ENCODE measurements around the gene MRPL27.

MRPL27 gene

GRCh38 chr17:50359005-50359699 lies 13.8 kb downstream of the MRPL27 start:
- Histone ChIP-seq H3K9me3 (ENCODE audit: insufficient read depth, low read length) (no peaks in the 10 kb centered on the region), H3K36me3 (replicated peaks; ENCODE audit: low read depth, low read length) (peaks cover 25% of the 10 kb centered on the region), H3K79me2 (ENCODE audit: low read length) (no peaks in the 10 kb centered on the region), H3K27ac (ENCODE audit: low read length) (no peak overlapping the region), H3K4me3 (ENCODE audit: low read length) (no peak overlapping the region), H3K27me3 (ENCODE audit: low read depth, low read length) (no peaks in the 10 kb centered on the region), H4K20me1 (ENCODE audit: insufficient read depth, low read length) (no peaks in the 10 kb centered on the region; the same call in 1 of the 2 replicates), H3K9ac (ENCODE audit: low read length) (no peak overlapping the region), H3K4me2 (ENCODE audit: low read length) (no peak overlapping the region), H3K4me1 (ENCODE audit: low read length) (peaks cover 3% of the 10 kb centered on the region; the same call in 1 of the 2 replicates), H2AFZ (ENCODE audit: low read depth, low read length) (no peak overlapping the region)
- no peak for TF ChIP-seq EZH2phosphoT487 (IDR thresholded peaks at IDR 0.05; ENCODE audit: low read depth)

- Histone ChIP-seq H3K79me2 (ENCODE audit: low read length) (no peaks in the 10 kb centered on the region), H4K20me1 (ENCODE audit: insufficient read depth, low read length) (no peaks in the 10 kb centered on the region; the same call in 1 of the 2 replicates), H3K9me3 (ENCODE audit: insufficient read depth, low read length) (no peaks in the 10 kb centered on the region), H3K4me3 (ENCODE audit: low read length) (no peak overlapping the region), H2AFZ (ENCODE audit: low read depth, low read length) (no peak overlapping the region), H3K4me1 (ENCODE audit: low read length) (peaks cover 3% of the 10 kb centered on the region; the same call in 1 of the 2 replicates), H3K27me3 (ENCODE audit: low read depth, low read length) (no peaks in the 10 kb centered on the region), H3K36me3 (replicated peaks; ENCODE audit: low read depth, low read length) (peaks cover 25% of the 10 kb centered on the region), H3K27ac (ENCODE audit: low read length) (no peak overlapping the region), H3K4me2 (ENCODE audit: low read length) (no peak overlapping the region), H3K9ac (ENCODE audit: low read length) (no peak overlapping the region)
- TF ChIP-seq CTCF (IDR thresholded peaks at IDR 0.05; ENCODE audit: low read depth, low read length) = no peak
- TF ChIP-seq EZH2phosphoT487 (IDR thresholded peaks at IDR 0.05; ENCODE audit: low read depth) = no peak
These were observed 14.8 kb downstream of the MRPL27 start for GRCh38 chr17:50358177-50358576.

GRCh38 chr17:50356892-50357510 lies 16.0 kb downstream of the MRPL27 start:
- H3K4me1 ChIP-seq (ENCODE audit: low read length) = no peaks in the 10 kb centered on the region

GRCh38 chr17:50356418-50356817 lies 16.6 kb downstream of the MRPL27 start:
- no peak overlapping the region for H3K9ac ChIP-seq (ENCODE audit: low read length)
- H3K9me3 ChIP-seq (ENCODE audit: insufficient read depth, low read length) = no peaks in the 10 kb centered on the region
- no peak overlapping the region for H3K4me3 ChIP-seq (ENCODE audit: low read length)
- no peaks in the 10 kb centered on the region for H3K79me2 ChIP-seq (ENCODE audit: low read length)
- no peak overlapping the region for H3K27ac ChIP-seq (ENCODE audit: low read length)
- no peak overlapping the region for H3K4me2 ChIP-seq (ENCODE audit: low read length)
- TF ChIP-seq CTCF (IDR thresholded peaks at IDR 0.05; ENCODE audit: low read depth, low read length) (no peak), EZH2phosphoT487 (IDR thresholded peaks at IDR 0.05; ENCODE audit: low read depth) (no peak)
- H2AFZ ChIP-seq (ENCODE audit: low read depth, low read length) = no peak overlapping the region
- H3K27me3 ChIP-seq (ENCODE audit: low read depth, low read length) = no peaks in the 10 kb centered on the region
- 0 out of 2 replicates have a peak, but pooled peaks cover 7% of the 10 kb centered on the region for H4K20me1 ChIP-seq (ENCODE audit: insufficient read depth, low read length)
- H3K4me1 ChIP-seq (ENCODE audit: low read length) = no peaks in the 10 kb centered on the region
- H3K36me3 ChIP-seq (replicated peaks; ENCODE audit: low read depth, low read length) = peaks cover 25% of the 10 kb centered on the region

More at GRCh38 chr17:50356892-50357510, 16.0 kb downstream of the MRPL27 start:
- Histone ChIP-seq H3K79me2 (ENCODE audit: low read length) (no peaks in the 10 kb centered on the region), H4K20me1 (ENCODE audit: insufficient read depth, low read length) (0 out of 2 replicates have a peak, but pooled peaks cover 7% of the 10 kb centered on the region), H2AFZ (ENCODE audit: low read depth, low read length) (no peak overlapping the region), H3K27ac (ENCODE audit: low read length) (no peak overlapping the region), H3K36me3 (replicated peaks; ENCODE audit: low read depth, low read length) (peaks cover 25% of the 10 kb centered on the region), H3K27me3 (ENCODE audit: low read depth, low read length) (no peaks in the 10 kb centered on the region), H3K9ac (ENCODE audit: low read length) (no peak overlapping the region), H3K9me3 (ENCODE audit: insufficient read depth, low read length) (no peaks in the 10 kb centered on the region), H3K4me3 (ENCODE audit: low read length) (no peak overlapping the region), H3K4me2 (ENCODE audit: low read length) (no peak overlapping the region)
- TF ChIP-seq EZH2phosphoT487 (IDR thresholded peaks at IDR 0.05; ENCODE audit: low read depth) (no peak), CTCF (IDR thresholded peaks at IDR 0.05; ENCODE audit: low read depth, low read length) (no peak)
